Measurements from ENCODE around the gene ECI1.

Gene ECI1

DNA sequence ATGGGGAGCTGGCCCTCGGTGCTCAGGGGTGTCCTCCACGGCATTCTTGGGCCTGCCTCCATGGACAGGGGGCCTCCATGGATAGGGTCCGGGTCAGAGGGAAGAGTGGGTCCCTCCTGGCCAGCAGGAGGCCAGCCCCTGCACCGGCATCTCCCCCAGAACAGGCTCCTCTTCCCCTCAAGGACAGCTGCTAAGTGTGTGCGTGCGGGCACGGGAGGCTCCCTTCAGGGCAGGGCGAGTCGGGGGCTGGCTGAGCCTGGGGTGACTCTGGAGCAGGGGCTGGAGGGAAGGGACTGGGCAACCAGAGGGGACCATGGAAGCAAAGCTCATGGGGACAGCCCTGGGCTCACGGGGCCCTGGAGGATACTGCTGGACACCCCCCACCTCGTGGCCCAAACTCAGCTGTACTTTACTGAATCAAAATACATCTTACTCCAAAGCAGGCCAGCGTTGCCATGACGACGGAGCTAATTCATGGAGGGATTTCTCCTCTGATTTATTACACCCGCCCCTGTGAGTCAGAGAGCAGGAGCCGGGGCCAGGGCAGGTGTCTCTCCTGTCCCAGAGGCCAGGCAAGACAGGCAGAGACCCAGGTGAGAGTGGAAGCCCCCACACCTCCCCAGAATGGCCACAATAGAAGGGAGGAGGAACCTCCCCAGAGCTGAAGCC, 57.1 kb downstream of the ECI1 start:
- no peak for DNase-seq

DNA sequence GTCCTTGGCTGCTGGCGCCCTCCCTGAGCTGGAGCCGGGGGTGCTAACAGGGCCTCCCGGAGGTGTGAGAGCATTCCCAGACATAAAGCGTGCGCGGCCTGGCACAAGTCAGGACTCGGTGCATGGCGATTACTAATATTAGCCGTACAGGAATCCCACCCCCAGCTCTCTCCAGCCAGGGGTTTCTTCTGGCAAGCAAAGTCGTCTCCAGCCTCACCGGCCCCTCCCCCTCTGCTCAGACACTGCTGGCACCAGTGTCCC, 60.0 kb downstream of the ECI1 start:
- DNase-seq, result no peak

DNA sequence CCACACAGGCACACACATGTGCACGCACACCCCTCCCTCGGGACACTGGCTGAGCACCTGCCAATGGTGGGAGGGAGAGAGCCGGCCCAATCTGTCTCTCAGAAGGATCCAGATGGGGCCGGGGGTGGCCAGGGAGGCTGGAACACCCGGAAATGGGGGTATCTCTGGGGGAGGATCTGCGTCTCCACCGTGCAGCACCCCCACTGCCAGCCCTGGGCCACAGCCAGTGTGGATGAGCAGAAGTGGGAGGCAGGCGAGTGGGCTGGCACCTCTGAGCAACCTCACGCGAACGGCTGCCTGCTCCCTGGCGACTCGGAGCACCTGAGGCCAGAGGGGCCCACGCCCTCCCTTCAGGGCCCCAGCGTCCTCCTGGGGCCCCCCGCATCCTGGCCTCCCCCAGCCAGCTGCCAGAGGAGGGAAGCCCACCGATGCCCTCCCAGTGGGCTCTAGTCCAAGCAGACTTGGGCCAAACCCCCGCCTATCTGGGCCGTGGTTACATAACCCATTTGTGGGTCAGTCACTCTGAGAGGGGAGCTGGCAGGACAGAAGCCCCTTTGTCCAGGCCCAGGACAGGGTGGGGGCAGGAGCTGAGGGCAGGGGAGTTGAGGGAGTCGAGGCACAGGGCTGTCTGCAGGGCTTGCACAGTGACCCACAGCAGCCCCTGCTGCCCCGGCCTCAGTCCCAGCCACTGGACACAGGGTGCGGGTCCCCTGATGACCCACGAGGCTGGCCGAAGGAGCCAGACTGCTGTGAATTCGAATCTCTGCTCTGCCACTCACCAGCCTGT, 60.5 kb downstream of the ECI1 start:
- DNase-seq, result no peak

DNA sequence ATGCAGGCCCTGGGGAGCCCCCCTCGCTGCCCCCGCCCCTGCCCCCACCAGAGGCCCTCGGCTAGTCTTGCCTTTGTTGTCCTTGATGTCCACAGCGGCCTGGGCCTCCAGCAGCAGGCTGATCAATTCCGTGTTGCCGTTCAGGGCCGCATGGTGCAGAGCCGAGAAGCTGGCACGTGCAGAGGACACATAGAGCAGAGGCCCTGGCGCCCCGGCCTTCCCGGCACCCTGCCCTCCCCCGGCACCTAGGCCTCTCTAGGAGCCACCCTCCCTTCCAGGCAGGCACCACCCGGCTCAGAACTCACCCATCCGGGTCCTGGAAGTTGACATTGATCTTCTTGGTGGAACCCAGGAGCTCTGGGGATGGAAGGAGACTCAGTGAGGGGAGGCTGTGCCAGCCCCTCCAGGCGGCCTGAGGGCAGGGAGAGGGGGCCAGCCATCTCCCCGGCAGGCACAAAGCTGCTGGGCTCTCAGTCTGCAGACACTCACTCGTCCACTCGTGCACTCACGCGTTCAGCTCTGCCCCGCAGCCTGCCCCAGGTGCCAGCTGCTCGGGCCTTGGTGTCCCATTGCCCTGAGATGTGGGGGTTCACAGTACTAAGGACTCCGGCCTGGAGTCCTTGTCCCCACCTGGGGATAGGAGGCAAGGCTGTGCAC, 61.3 kb downstream of the ECI1 start:
- no peak for DNase-seq
